ENCODE data around the gene TSPAN11. TPM values are rescaled to one million over a fixed set of nuclear protein-coding genes. Genes with fewer than 3 reads are reported as not detected.

Gene TSPAN11
- polyA plus RNA-seq, 1 donor = 8.4 TPM

GRCh38 chr12:31017535-31017934, 91.0 kb downstream of the TSPAN11 start:
- Histone ChIP-seq H3K36me3 (ENCODE audit: control insufficient read depth, insufficient read depth, low read length) (no peaks in the 10 kb centered on the region), H3K27me3 (ENCODE audit: control insufficient read depth, insufficient read depth, low read length) (no peaks in the 10 kb centered on the region), H3K4me1 (ENCODE audit: control insufficient read depth, insufficient read depth, low read length) (no peaks in the 10 kb centered on the region), H3K4me3 (ENCODE audit: low read length) (no peak overlapping the region), H3K9me3 (ENCODE audit: control insufficient read depth, low read depth, low read length) (no peaks in the 10 kb centered on the region), H3K27ac (ENCODE audit: low read length) (no peak overlapping the region)
- no CpG with 5 or more reads among the region's 4 CpGs for WGBS (ENCODE audit: insufficient coverage, low lambda C conversion rate)
- DNase-seq = no peak

GRCh38 chr12:31018106-31018789, 91.7 kb downstream of the TSPAN11 start:
- no peaks in the 10 kb centered on the region for H3K9me3 ChIP-seq (ENCODE audit: control insufficient read depth, low read depth, low read length)
- 80% methylated on average over 1 of the region's 3 CpGs for WGBS (ENCODE audit: insufficient coverage, low lambda C conversion rate)
- no peaks in the 10 kb centered on the region for H3K36me3 ChIP-seq (ENCODE audit: control insufficient read depth, insufficient read depth, low read length)
- DNase-seq = no peak
- H3K4me3 ChIP-seq (ENCODE audit: low read length) = no peak overlapping the region
- no peak overlapping the region for H3K27ac ChIP-seq (ENCODE audit: low read length)
- H3K27me3 ChIP-seq (ENCODE audit: control insufficient read depth, insufficient read depth, low read length) = no peaks in the 10 kb centered on the region
- no peaks in the 10 kb centered on the region for H3K4me1 ChIP-seq (ENCODE audit: control insufficient read depth, insufficient read depth, low read length)

- H3K9me3 ChIP-seq (ENCODE audit: control insufficient read depth, low read depth, low read length) = no peaks in the 10 kb centered on the region
- H3K27ac ChIP-seq (ENCODE audit: low read length) = no peak overlapping the region
- WGBS (ENCODE audit: insufficient coverage, low lambda C conversion rate) = 100% methylated on average over 2 of the region's 6 CpGs
- no peaks in the 10 kb centered on the region for H3K36me3 ChIP-seq (ENCODE audit: control insufficient read depth, insufficient read depth, low read length)
- no peaks in the 10 kb centered on the region for H3K4me1 ChIP-seq (ENCODE audit: control insufficient read depth, insufficient read depth, low read length)
- H3K4me3 ChIP-seq (ENCODE audit: low read length) = no peak overlapping the region
- DNase-seq = no peak
- no peaks in the 10 kb centered on the region for H3K27me3 ChIP-seq (ENCODE audit: control insufficient read depth, insufficient read depth, low read length)
Observed at GRCh38 chr12:31018790-31019505, 92.4 kb downstream of the TSPAN11 start.

GRCh38 chr12:31019561-31019960, 93.0 kb downstream of the TSPAN11 start:
- H3K27ac ChIP-seq (ENCODE audit: low read length) = no peak overlapping the region

GRCh38 chr12:31019976-31020375, 93.4 kb downstream of the TSPAN11 start:
- Histone ChIP-seq H3K36me3 (ENCODE audit: control insufficient read depth, insufficient read depth, low read length) (no peaks in the 10 kb centered on the region), H3K27ac (ENCODE audit: low read length) (no peak overlapping the region), H3K27me3 (ENCODE audit: control insufficient read depth, insufficient read depth, low read length) (no peaks in the 10 kb centered on the region), H3K9me3 (ENCODE audit: control insufficient read depth, low read depth, low read length) (no peaks in the 10 kb centered on the region), H3K4me3 (ENCODE audit: low read length) (no peak overlapping the region), H3K4me1 (ENCODE audit: control insufficient read depth, insufficient read depth, low read length) (no peaks in the 10 kb centered on the region)
- WGBS (ENCODE audit: insufficient coverage, low lambda C conversion rate) = no CpG with 5 or more reads among the region's 14 CpGs
- no peak for DNase-seq

More at GRCh38 chr12:31019561-31019960, 93.0 kb downstream of the TSPAN11 start:
- no CpG with 5 or more reads among the region's 6 CpGs for WGBS (ENCODE audit: insufficient coverage, low lambda C conversion rate)
- DNase-seq = no peak
- Histone ChIP-seq H3K36me3 (ENCODE audit: control insufficient read depth, insufficient read depth, low read length) (no peaks in the 10 kb centered on the region), H3K9me3 (ENCODE audit: control insufficient read depth, low read depth, low read length) (no peaks in the 10 kb centered on the region), H3K4me3 (ENCODE audit: low read length) (no peak overlapping the region), H3K27me3 (ENCODE audit: control insufficient read depth, insufficient read depth, low read length) (no peaks in the 10 kb centered on the region), H3K4me1 (ENCODE audit: control insufficient read depth, insufficient read depth, low read length) (no peaks in the 10 kb centered on the region)

- DNase-seq = no peak
- no peaks in the 10 kb centered on the region for H3K27me3 ChIP-seq (ENCODE audit: control insufficient read depth, insufficient read depth, low read length)
- no peaks in the 10 kb centered on the region for H3K4me1 ChIP-seq (ENCODE audit: control insufficient read depth, insufficient read depth, low read length)
- H3K27ac ChIP-seq (ENCODE audit: low read length) = no peak overlapping the region
- H3K4me3 ChIP-seq (ENCODE audit: low read length) = no peak overlapping the region
- H3K36me3 ChIP-seq (ENCODE audit: control insufficient read depth, insufficient read depth, low read length) = no peaks in the 10 kb centered on the region
- no CpG with 5 or more reads among the region's 11 CpGs for WGBS (ENCODE audit: insufficient coverage, low lambda C conversion rate)
- no peaks in the 10 kb centered on the region for H3K9me3 ChIP-seq (ENCODE audit: control insufficient read depth, low read depth, low read length)
Observed at GRCh38 chr12:31020385-31021166, 94.0 kb downstream of the TSPAN11 start.

GRCh38 chr12:31021181-31021580, 94.6 kb downstream of the TSPAN11 start:
- H3K9me3 ChIP-seq (ENCODE audit: control insufficient read depth, low read depth, low read length) = no peaks in the 10 kb centered on the region
- H3K27me3 ChIP-seq (ENCODE audit: control insufficient read depth, insufficient read depth, low read length) = no peaks in the 10 kb centered on the region
- H3K36me3 ChIP-seq (ENCODE audit: control insufficient read depth, insufficient read depth, low read length) = no peaks in the 10 kb centered on the region
- H3K4me1 ChIP-seq (ENCODE audit: control insufficient read depth, insufficient read depth, low read length) = no peaks in the 10 kb centered on the region
- no CpG with 5 or more reads among the region's 3 CpGs for WGBS (ENCODE audit: insufficient coverage, low lambda C conversion rate)
- no peak overlapping the region for H3K27ac ChIP-seq (ENCODE audit: low read length)
- H3K4me3 ChIP-seq (ENCODE audit: low read length) = no peak overlapping the region
- DNase-seq = no peak

GRCh38 chr12:31021809-31022494, 95.4 kb downstream of the TSPAN11 start:
- Histone ChIP-seq H3K4me1 (ENCODE audit: control insufficient read depth, insufficient read depth, low read length) (no peaks in the 10 kb centered on the region), H3K4me3 (ENCODE audit: low read length) (no peak overlapping the region), H3K27ac (ENCODE audit: low read length) (no peak overlapping the region), H3K36me3 (ENCODE audit: control insufficient read depth, insufficient read depth, low read length) (no peaks in the 10 kb centered on the region), H3K9me3 (ENCODE audit: control insufficient read depth, low read depth, low read length) (no peaks in the 10 kb centered on the region), H3K27me3 (ENCODE audit: control insufficient read depth, insufficient read depth, low read length) (no peaks in the 10 kb centered on the region)
- no peak for DNase-seq
- WGBS (ENCODE audit: insufficient coverage, low lambda C conversion rate) = 67% methylated on average over 1 of the region's 4 CpGs

GRCh38 chr12:31023271-31023724, 96.8 kb downstream of the TSPAN11 start:
- Histone ChIP-seq H3K27me3 (ENCODE audit: control insufficient read depth, insufficient read depth, low read length) (no peaks in the 10 kb centered on the region), H3K4me3 (ENCODE audit: low read length) (no peak overlapping the region), H3K36me3 (ENCODE audit: control insufficient read depth, insufficient read depth, low read length) (no peaks in the 10 kb centered on the region), H3K4me1 (ENCODE audit: control insufficient read depth, insufficient read depth, low read length) (no peaks in the 10 kb centered on the region), H3K9me3 (ENCODE audit: control insufficient read depth, low read depth, low read length) (no peaks in the 10 kb centered on the region), H3K27ac (ENCODE audit: low read length) (no peak overlapping the region)
- no CpG with 5 or more reads among the region's 11 CpGs for WGBS (ENCODE audit: insufficient coverage, low lambda C conversion rate)
- no peak for DNase-seq

GRCh38 chr12:31026202-31026601, 99.7 kb downstream of the TSPAN11 start:
- H3K4me3 ChIP-seq (ENCODE audit: low read length) = no peak overlapping the region
- H3K27ac ChIP-seq (ENCODE audit: low read length) = no peak overlapping the region
- H3K36me3 ChIP-seq (ENCODE audit: control insufficient read depth, insufficient read depth, low read length) = no peaks in the 10 kb centered on the region
- H3K4me1 ChIP-seq (ENCODE audit: control insufficient read depth, insufficient read depth, low read length) = no peaks in the 10 kb centered on the region
- WGBS (ENCODE audit: insufficient coverage, low lambda C conversion rate) = no CpG with 5 or more reads among the region's 7 CpGs
- H3K27me3 ChIP-seq (ENCODE audit: control insufficient read depth, insufficient read depth, low read length) = no peaks in the 10 kb centered on the region
- DNase-seq = no peak
- H3K9me3 ChIP-seq (ENCODE audit: control insufficient read depth, low read depth, low read length) = no peaks in the 10 kb centered on the region
